NCI-H69 (cell line): ENCODE data around the gene GTF2H2.
"Not testable (repeated sequence)": the region's sequence is repeated elsewhere in the genome, so short reads cannot be mapped to it uniquely, and the experiment has no call there.

Source experiments
- DNase-seq: peaks from one replicate; lab custom pipeline; 2025; lab: John Stamatoyannopoulos, UW

Gene GTF2H2

DNA sequence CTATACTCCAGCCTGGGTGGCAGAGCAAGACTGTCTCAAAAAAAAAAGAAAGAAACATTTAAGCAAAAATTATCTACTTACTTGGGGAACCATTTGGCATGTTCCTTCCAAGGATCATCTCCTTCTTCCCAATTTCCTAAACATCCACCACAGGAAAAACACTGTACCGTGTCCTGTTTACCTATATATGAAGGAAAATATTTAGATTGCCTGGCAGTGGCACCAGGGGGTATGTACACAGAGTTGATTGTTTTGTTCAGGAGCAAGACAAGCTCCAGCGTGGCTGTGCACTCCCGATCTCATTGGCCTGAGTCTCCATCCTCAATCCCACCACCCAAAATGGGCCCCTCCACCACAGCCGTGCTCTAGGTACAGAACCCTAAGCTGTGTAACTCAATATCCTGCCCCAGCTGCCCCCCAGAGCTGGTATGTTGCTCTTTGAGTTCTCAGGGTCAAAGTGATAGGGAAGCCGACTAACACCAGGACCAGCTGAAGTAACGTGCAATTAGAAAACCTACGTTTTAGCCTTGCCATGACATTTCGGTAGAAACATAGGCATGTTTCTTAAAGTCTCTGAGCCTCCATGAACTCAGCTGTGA lies 56.2 kb downstream of the GTF2H2 start:
- no peak for DNase-seq

DNA sequence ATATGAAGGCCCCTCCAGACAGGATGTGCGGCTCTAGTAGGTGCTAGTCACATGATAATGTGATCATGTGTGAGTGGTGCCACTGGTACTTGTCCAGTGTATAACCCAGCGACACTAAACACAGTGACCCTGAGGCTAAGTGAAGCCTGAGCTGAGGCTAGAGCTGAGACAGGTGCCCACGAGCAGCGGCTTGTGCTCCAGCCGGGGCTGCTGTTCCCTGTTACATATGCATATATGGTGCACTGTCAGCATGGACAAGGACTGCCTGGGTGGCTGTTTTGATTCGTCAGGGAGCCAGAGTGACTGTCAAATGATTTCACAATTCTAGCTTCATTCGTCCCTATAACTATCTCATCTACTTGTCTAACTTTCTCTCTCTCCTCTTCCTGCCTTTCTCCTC lies 60.5 kb downstream of the GTF2H2 start:
- not testable (repeated sequence) for DNase-seq
